T-cell (primary cell): ENCODE data around the gene LRP6. TPM values are rescaled to one million over a fixed set of nuclear protein-coding genes. Genes with fewer than 3 reads are reported as not detected.

Experiments
- ATAC-seq, 4 experiments: fragments of 200-7000 bp in 3 of 4; fragments of 150-1000 bp in 1 of 4; cut with Tn5 transposase; replicated peaks in 1 of 4; 1 replicate in 3 of 4; 2 replicates in 1 of 4; pipeline ENCODE4 v1.10.0; 2021; ENCODE audit warnings: moderate library complexity in 3 of 4, mild to moderate bottlenecking in 2 of 4, moderate number of reproducible peaks in 1 of 4
- CTCF ChIA-PET, 2 donors: fragments of 300-600 bp; sonication (Branson Sonifier 250); formaldehyde crosslinking; loops; one replicate each; lab custom pipeline; 2022; ENCODE audit warnings: antibody characterized with exemption in 2 of 2; lab: Charles Lee
- POLR2A ChIA-PET, 2 donors: fragments of 300-600 bp; sonication (Branson Sonifier 250); formaldehyde crosslinking; loops; one replicate each; lab custom pipeline; 2022; ENCODE audit warnings: antibody characterized with exemption in 2 of 2; lab: Charles Lee
- DNase-seq, 35 experiments: peaks; one replicate each; pipeline versions ENCODE4 v3.0.0 to v3.0.0-alpha.2; 2013 to 2023
- H3K27ac ChIP-seq: one replicate; pipeline ENCODE4 v1.5.1; 2013; ENCODE audit warnings: low read length
- H3K27me3 ChIP-seq, 2 experiments: replicated peaks in 1 of 2; 1 replicate in 1 of 2; 2 replicates in 1 of 2; pipeline versions ENCODE4 v1.6.1 to v1.7.0; 2013; ENCODE audit warnings: low read length in 1 of 2, mixed read lengths in 1 of 2; ENCODE audit not compliant: control insufficient read depth in 2 of 2, insufficient read depth in 2 of 2; ENCODE audit errors: extremely low read depth in 1 of 2
- H3K36me3 ChIP-seq, 2 donors: 1 replicate in 1 of 2; 2 replicates in 1 of 2; pipeline versions ENCODE4 v1.6.1 to v1.7.0; 2013; ENCODE audit warnings: low read length in 1 of 2; ENCODE audit not compliant: control insufficient read depth in 2 of 2, insufficient read depth in 1 of 2; ENCODE audit errors: extremely low read depth in 1 of 2
- H3K4me1 ChIP-seq, 2 experiments: 1 replicate in 1 of 2; 2 replicates in 1 of 2; pipeline versions ENCODE4 v1.6.1 to v1.7.0; 2013; ENCODE audit warnings: low read length in 2 of 2, mixed read lengths in 1 of 2; ENCODE audit not compliant: insufficient read depth in 2 of 2, control insufficient read depth in 1 of 2; ENCODE audit errors: extremely low read depth in 1 of 2
- H3K4me3 ChIP-seq, 2 donors: 1 replicate in 1 of 2; 2 replicates in 1 of 2; pipeline versions ENCODE4 v1.5.1 to v1.7.0; 2013; ENCODE audit warnings: mild to moderate bottlenecking in 2 of 2, low read length in 1 of 2, moderate library complexity in 1 of 2; ENCODE audit not compliant: control insufficient read depth in 1 of 2; ENCODE audit errors: extremely low read depth in 1 of 2
- H3K9me3 ChIP-seq: 2 replicates; pipeline ENCODE4 v1.7.0; 2013
- H3K27ac Mint-ChIP-seq, 2 donors: one replicate each; pipeline ENCODE4 v1.8.0; 2020 to 2021; ENCODE audit warnings: mild to moderate bottlenecking in 2 of 2, mixed read lengths in 2 of 2
- H3K27me3 Mint-ChIP-seq, 2 donors: one replicate each; pipeline ENCODE4 v1.8.0; 2021 to 2022; ENCODE audit warnings: mixed read lengths in 2 of 2
- H3K36me3 Mint-ChIP-seq: one replicate; pipeline ENCODE4 v1.8.0; 2021; ENCODE audit warnings: mixed read lengths
- H3K4me1 Mint-ChIP-seq, 3 donors: one replicate each; pipeline ENCODE4 v1.8.0; 2020 to 2022; ENCODE audit warnings: mixed read lengths in 3 of 3, mild to moderate bottlenecking in 1 of 3
- H3K4me3 Mint-ChIP-seq, 3 donors: one replicate each; pipeline ENCODE4 v1.8.0; 2020 to 2022; ENCODE audit warnings: mild to moderate bottlenecking in 3 of 3, mixed read lengths in 3 of 3, moderate library complexity in 3 of 3
- H3K9me3 Mint-ChIP-seq, 3 donors: one replicate each; pipeline ENCODE4 v1.8.0; 2020 to 2022; ENCODE audit warnings: mixed read lengths in 3 of 3
- WGBS: methylation state at CpG from one replicate; pipeline ENCODE4 v1.1.5; 2013; ENCODE audit warnings: missing lambda C conversion rate; ENCODE audit not compliant: insufficient coverage; 5-methylcytosine and 5-hydroxymethylcytosine counted together
- total RNA-seq, 35 experiments: library from RNA in 6 of 35; stranded (reverse) in 6 of 35; fragments of 120-200 nt in 1 of 35; gene quantifications; one replicate each; pipeline versions ENCODE4 v1.2.1 to v1.2.4 and lab custom pipeline; 2013 to 2026

LRP6 gene
- total RNA-seq, 5 donors from 2014 or later (not counting 1 experiment from before 2014, with no cell fraction given): 4.9 to 8.7 (median 6.3) TPM

GRCh38 chr12:12086973-12087692 lies 179.7 kb downstream of the LRP6 start:
- no peaks in the 10 kb centered on the region for H3K36me3 Mint-ChIP-seq
- peaks cover 0 to 5% of the 10 kb centered on the region in 2 experiments for H3K27me3 ChIP-seq
- ChIA-PET POLR2A (interaction anchor here in 1 of 2 donors (0.5 kb wide), 1 partner anchor 26 kb away, joined by 4 read pairs; no protein-coding TSS in a partner anchor), CTCF (no interaction called here)
- no peak overlapping the region for H3K27ac Mint-ChIP-seq
- H3K27me3 Mint-ChIP-seq: peaks cover 0 to 2% of the 10 kb centered on the region in 2 donors
- 96% methylated on average over 6 of the region's 9 CpGs for WGBS
- H3K36me3 ChIP-seq: no peaks in the 10 kb centered on the region
- DNase-seq (no peak), ATAC-seq (no peak)
- H3K4me3 ChIP-seq: no peak overlapping the region
- H3K4me1 ChIP-seq: no peaks in the 10 kb centered on the region
- H3K4me3 Mint-ChIP-seq: no peak overlapping the region
- no peaks in the 10 kb centered on the region for H3K4me1 Mint-ChIP-seq
- no peaks in the 10 kb centered on the region for H3K9me3 Mint-ChIP-seq
- H3K9me3 ChIP-seq: no peaks in the 10 kb centered on the region
- H3K27ac ChIP-seq: no peak overlapping the region

DNA sequence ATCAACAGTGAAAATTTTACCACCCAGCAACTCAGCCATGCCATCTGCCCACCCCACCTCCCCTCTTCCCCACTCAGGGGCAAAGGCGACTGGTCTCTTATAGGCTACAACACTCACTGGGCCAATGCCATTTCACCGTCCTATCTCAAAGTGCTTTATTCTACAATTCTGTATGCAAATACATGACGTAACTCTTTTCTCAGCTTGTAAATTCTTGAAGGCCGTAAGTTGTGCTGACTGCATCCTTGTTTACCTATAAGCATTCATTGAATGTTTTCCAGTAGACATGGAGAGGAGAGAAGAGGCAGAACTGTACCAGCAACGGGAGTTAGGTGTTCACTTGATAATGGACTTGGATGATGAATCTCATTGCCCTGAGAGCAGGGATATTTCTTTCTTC lies 180.5 kb downstream of the LRP6 start:
- H3K27me3 ChIP-seq: peaks cover 0 to 2% of the 10 kb centered on the region in 2 experiments
- H3K36me3 ChIP-seq: no peaks in the 10 kb centered on the region
- ATAC-seq: no peak
- POLR2A ChIA-PET: no interaction called here
- H3K4me3 ChIP-seq: no peak overlapping the region
- Mint-ChIP-seq H3K4me3 (no peak overlapping the region), H3K4me1 (no peaks in the 10 kb centered on the region), H3K36me3 (no peaks in the 10 kb centered on the region), H3K27me3 (no peaks in the 10 kb centered on the region), H3K9me3 (no peaks in the 10 kb centered on the region), H3K27ac (no peak overlapping the region)
- no peaks in the 10 kb centered on the region for H3K4me1 ChIP-seq
- no peak overlapping the region for H3K27ac ChIP-seq
- no peaks in the 10 kb centered on the region for H3K9me3 ChIP-seq
- no peak for DNase-seq
- 87% methylated on average over 3 of the region's 5 CpGs for WGBS
- CTCF ChIA-PET: no interaction called here

DNA sequence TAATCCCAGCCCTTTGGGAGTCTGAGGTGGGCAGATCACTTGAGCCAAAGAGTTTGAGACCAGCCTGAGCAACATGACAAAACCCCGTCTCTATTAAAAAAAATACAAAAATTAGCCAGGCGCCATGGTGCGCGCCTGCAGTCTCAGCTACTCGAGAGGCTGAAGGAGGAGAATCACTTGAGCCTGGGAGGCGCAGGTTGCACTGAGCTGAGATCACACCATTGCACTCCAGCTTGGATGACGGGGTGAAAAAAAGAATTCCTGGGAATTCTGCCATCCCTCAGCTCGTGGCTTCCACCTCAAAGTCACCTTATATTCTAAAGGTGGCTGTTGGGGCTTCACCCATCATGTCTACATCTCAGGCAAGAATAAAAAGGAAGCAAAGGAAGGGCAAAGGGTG lies 183.2 kb downstream of the LRP6 start:
- Mint-ChIP-seq H3K27me3 (no peaks in the 10 kb centered on the region), H3K4me1 (no peaks in the 10 kb centered on the region), H3K27ac (no peak overlapping the region), H3K4me3 (no peak overlapping the region), H3K36me3 (no peaks in the 10 kb centered on the region), H3K9me3 (no peaks in the 10 kb centered on the region)
- H3K4me3 ChIP-seq: no peak overlapping the region
- H3K27ac ChIP-seq: no peak overlapping the region
- ATAC-seq (no peak), DNase-seq (no peak)
- CTCF ChIA-PET: no interaction called here
- POLR2A ChIA-PET: no interaction called here
- peaks cover 0 to 2% of the 10 kb centered on the region in 2 experiments for H3K27me3 ChIP-seq
- no peaks in the 10 kb centered on the region for H3K4me1 ChIP-seq
- no peaks in the 10 kb centered on the region for H3K9me3 ChIP-seq
- no peaks in the 10 kb centered on the region for H3K36me3 ChIP-seq
- WGBS: 83% methylated on average over 6 of the region's 8 CpGs

- Histone ChIP-seq H3K36me3 (no peaks in the 10 kb centered on the region), H3K27me3 (peaks cover 0 to 4% of the 10 kb centered on the region in 2 experiments), H3K27ac (no peak overlapping the region), H3K4me3 (no peak overlapping the region), H3K4me1 (no peaks in the 10 kb centered on the region), H3K9me3 (no peaks in the 10 kb centered on the region)
- Mint-ChIP-seq H3K9me3 (no peaks in the 10 kb centered on the region), H3K4me1 (no peaks in the 10 kb centered on the region), H3K27me3 (no peaks in the 10 kb centered on the region), H3K27ac (no peak overlapping the region), H3K4me3 (no peak overlapping the region), H3K36me3 (no peaks in the 10 kb centered on the region)
- ATAC-seq (peak in 1 of 4 experiments; percentile 44), DNase-seq (peak in 1 of 35 experiments; percentile 25)
- POLR2A ChIA-PET: interaction anchor here in 1 of 2 donors (0.6 kb wide), 1 partner anchor 615 kb away, joined by 4 read pairs; no protein-coding TSS in a partner anchor
- WGBS: 100% methylated on average over 1 of the region's 3 CpGs
- CTCF ChIA-PET: interaction anchor here in 1 of 2 donors (0.5 to 1.1 kb wide), 3 partner anchors 46 to 175 kb away, joined by 3 to 4 read pairs (median 3); no protein-coding TSS in a partner anchor
Observed at GRCh38 chr12:12081836-12082497, 184.9 kb downstream of the LRP6 start.

- POLR2A ChIA-PET: no interaction called here
- H3K4me3 Mint-ChIP-seq: no peak overlapping the region
- no peak for DNase-seq
- no peaks in the 10 kb centered on the region for H3K9me3 Mint-ChIP-seq
- no peaks in the 10 kb centered on the region for H3K36me3 Mint-ChIP-seq
- no peak overlapping the region for H3K27ac ChIP-seq
- no peaks in the 10 kb centered on the region for H3K4me1 Mint-ChIP-seq
- no peaks in the 10 kb centered on the region for H3K9me3 ChIP-seq
- H3K27me3 Mint-ChIP-seq: peaks cover 0 to 7% of the 10 kb centered on the region in 2 donors
- WGBS: 82% methylated on average over 5 of the region's 5 CpGs
- H3K4me1 ChIP-seq: no peaks in the 10 kb centered on the region
- CTCF ChIA-PET: no interaction called here
- no peak overlapping the region for H3K4me3 ChIP-seq
- H3K27ac Mint-ChIP-seq: no peak overlapping the region
- no peak for ATAC-seq
- H3K27me3 ChIP-seq: peaks cover 0 to 6% of the 10 kb centered on the region in 2 experiments
- no peaks in the 10 kb centered on the region for H3K36me3 ChIP-seq
Observed at GRCh38 chr12:12079291-12079690, 187.6 kb downstream of the LRP6 start.

GRCh38 chr12:12072064-12072760 lies 194.6 kb downstream of the LRP6 start:
- Mint-ChIP-seq H3K4me1 (peaks cover 23 to 28% (median 24%) of the 10 kb centered on the region in 3 donors), H3K27ac (peak overlapping the region in 1 of 2 donors; percentile 85), H3K4me3 (peak overlapping the region; percentile 69 to 78 (median 72)), H3K36me3 (no peaks in the 10 kb centered on the region), H3K27me3 (peaks cover 2 to 7% of the 10 kb centered on the region in 2 donors), H3K9me3 (no peaks in the 10 kb centered on the region)
- Histone ChIP-seq H3K27ac (no peak overlapping the region), H3K27me3 (peaks cover 0 to 9% of the 10 kb centered on the region in 2 experiments), H3K4me3 (peak overlapping the region in 1 of 2 donors; percentile 16), H3K4me1 (peaks cover 0 to 18% of the 10 kb centered on the region in 2 experiments), H3K36me3 (no peaks in the 10 kb centered on the region), H3K9me3 (no peaks in the 10 kb centered on the region)
- WGBS: 58% methylated on average over 18 of the region's 21 CpGs
- ATAC-seq (peak; percentile 74 to 85 (median 82)), DNase-seq (peak in 31 of 35 experiments; percentile 1 to 55 (median 23))
- CTCF ChIA-PET: interaction anchor here in 1 of 2 donors (1.1 kb wide), 1 partner anchor 255 kb away, joined by 3 read pairs; no protein-coding TSS in a partner anchor
- POLR2A ChIA-PET: interaction anchor here (0.5 to 0.7 kb wide), 2 partner anchors 89 to 651 kb away, joined by 3 to 4 read pairs; no protein-coding TSS in a partner anchor
